GM12878 (cell line): Measurements from ENCODE around the gene SRA1.

Experiments used
- CTCF ChIP-seq, 3 experiments: IDR thresholded peaks in 2 of 3; conservative IDR thresholded peaks in 1 of 3; 2 replicates each; pipeline ENCODE4 v1.5.1; 2011; ENCODE audit warnings: low read depth in 3 of 3, low read length in 3 of 3, mild to moderate bottlenecking in 3 of 3, control low read depth in 2 of 3, moderate library complexity in 2 of 3, inconsistent platforms in 1 of 3, mixed read lengths in 1 of 3; ENCODE audit not compliant: control insufficient read depth in 2 of 3, insufficient read depth in 1 of 3; ENCODE audit errors: extremely low read depth in 1 of 3
- GABPA ChIP-seq: IDR thresholded peaks from 2 replicates; pipeline ENCODE4 v1.6.1; 2014; ENCODE audit warnings: antibody characterized with exemption, low read depth, mild to moderate bottlenecking, inconsistent platforms
- POLR2AphosphoS2 ChIP-seq: IDR thresholded peaks from 2 replicates; pipeline ENCODE4 v1.6.1; 2011; ENCODE audit warnings: low read depth, mild to moderate bottlenecking, low read length, improper control_type of control experiment, moderate library complexity
- RB1 ChIP-seq: fragments of 450-650 bp; formaldehyde crosslinking; IDR thresholded peaks from 2 replicates; pipeline ENCODE4 v1.6.1; 2017; ENCODE audit warnings: mild to moderate bottlenecking, borderline replicate concordance
- RELA ChIP-seq: fragments of 450-650 bp; IDR thresholded peaks from 2 replicates; pipeline ENCODE4 v1.8.0; 2014; ENCODE audit warnings: borderline replicate concordance; ENCODE audit not compliant: partially characterized antibody
- STAT3 ChIP-seq: IDR thresholded peaks from 2 replicates; pipeline ENCODE4 v1.6.1; 2011; ENCODE audit warnings: low read depth, low read length, improper control_type of control experiment
- ZNF24 ChIP-seq: fragments of 450-650 bp; IDR thresholded peaks from 2 replicates; pipeline ENCODE4 v1.6.1; 2017; ENCODE audit warnings: antibody characterized with exemption, mild to moderate bottlenecking
- ZZZ3 ChIP-seq: IDR thresholded peaks from 2 replicates; pipeline ENCODE4 v1.6.1; 2011; ENCODE audit warnings: low read depth; ENCODE audit not compliant: control insufficient read depth, insufficient read length
- TF ChIP-seq, protein P1 (sequence below): fragments of 450-650 bp; IDR thresholded peaks from 2 replicates; pipeline ENCODE4 v1.6.1; 2017; ENCODE audit warnings: antibody characterized with exemption, mild to moderate bottlenecking, moderate library complexity
- TF ChIP-seq, protein P2 (sequence below): IDR thresholded peaks from 2 replicates; pipeline ENCODE4 v1.6.1; 2012; ENCODE audit warnings: low read depth, low read length, improper control_type of control experiment
- TF ChIP-seq, protein P3 (sequence below): fragments of 450-650 bp; IDR thresholded peaks from 2 replicates; pipeline ENCODE4 v1.6.1; 2017; ENCODE audit warnings: mild to moderate bottlenecking
- TF ChIP-seq, protein P4 (sequence below): IDR thresholded peaks from 2 replicates; pipeline ENCODE4 v1.6.1; 2012; ENCODE audit warnings: low read length, inconsistent platforms
- TF ChIP-seq, protein P5 (sequence below): IDR thresholded peaks from 2 replicates; pipeline ENCODE4 v1.6.1; 2011; ENCODE audit warnings: borderline replicate concordance, low read depth, mild to moderate bottlenecking, moderate library complexity, mixed read lengths, low read length; ENCODE audit not compliant: insufficient read depth; ENCODE audit errors: extremely low read length

DNA sequence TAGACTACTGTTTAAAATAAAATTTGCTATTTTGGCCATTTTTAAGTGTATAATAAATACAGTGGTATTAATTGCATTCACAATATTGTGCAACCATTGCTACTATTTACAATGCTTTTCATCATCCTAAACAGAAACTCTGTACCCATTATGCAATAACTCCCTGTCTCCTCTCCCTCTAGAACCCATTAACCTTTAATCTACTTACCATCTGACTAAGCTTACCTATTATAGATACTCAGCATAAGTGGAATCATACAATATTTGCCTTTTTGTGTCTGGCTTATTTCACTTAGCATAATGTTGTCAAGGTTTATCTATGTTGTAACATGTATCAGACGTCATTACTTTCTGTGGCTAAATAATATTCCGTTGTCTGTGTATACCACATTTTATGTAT lies 49.8 kb upstream of the SRA1 start:
- TF ChIP-seq CTCF (IDR thresholded peaks at IDR 0.05 in 2 of 3, conservative IDR thresholded peaks at IDR 0.05 in 1 of 3; ENCODE audit: control insufficient read depth in 2 of 3, extremely low read depth in 1 of 3, insufficient read depth in 1 of 3, low read depth in 3 of 3, low read length in 3 of 3) (no peak), STAT3 (no peak), RB1 (no peak), POLR2AphosphoS2 (no peak), ZNF24 (no peak), ZZZ3 (no peak), GABPA (no peak), RELA (no peak)
- TF ChIP-seq, protein P1, sequence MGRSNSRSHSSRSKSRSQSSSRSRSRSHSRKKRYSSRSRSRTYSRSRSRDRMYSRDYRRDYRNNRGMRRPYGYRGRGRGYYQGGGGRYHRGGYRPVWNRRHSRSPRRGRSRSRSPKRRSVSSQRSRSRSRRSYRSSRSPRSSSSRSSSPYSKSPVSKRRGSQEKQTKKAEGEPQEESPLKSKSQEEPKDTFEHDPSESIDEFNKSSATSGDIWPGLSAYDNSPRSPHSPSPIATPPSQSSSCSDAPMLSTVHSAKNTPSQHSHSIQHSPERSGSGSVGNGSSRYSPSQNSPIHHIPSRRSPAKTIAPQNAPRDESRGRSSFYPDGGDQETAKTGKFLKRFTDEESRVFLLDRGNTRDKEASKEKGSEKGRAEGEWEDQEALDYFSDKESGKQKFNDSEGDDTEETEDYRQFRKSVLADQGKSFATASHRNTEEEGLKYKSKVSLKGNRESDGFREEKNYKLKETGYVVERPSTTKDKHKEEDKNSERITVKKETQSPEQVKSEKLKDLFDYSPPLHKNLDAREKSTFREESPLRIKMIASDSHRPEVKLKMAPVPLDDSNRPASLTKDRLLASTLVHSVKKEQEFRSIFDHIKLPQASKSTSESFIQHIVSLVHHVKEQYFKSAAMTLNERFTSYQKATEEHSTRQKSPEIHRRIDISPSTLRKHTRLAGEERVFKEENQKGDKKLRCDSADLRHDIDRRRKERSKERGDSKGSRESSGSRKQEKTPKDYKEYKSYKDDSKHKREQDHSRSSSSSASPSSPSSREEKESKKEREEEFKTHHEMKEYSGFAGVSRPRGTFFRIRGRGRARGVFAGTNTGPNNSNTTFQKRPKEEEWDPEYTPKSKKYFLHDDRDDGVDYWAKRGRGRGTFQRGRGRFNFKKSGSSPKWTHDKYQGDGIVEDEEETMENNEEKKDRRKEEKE: no peak
- TF ChIP-seq, protein P2, sequence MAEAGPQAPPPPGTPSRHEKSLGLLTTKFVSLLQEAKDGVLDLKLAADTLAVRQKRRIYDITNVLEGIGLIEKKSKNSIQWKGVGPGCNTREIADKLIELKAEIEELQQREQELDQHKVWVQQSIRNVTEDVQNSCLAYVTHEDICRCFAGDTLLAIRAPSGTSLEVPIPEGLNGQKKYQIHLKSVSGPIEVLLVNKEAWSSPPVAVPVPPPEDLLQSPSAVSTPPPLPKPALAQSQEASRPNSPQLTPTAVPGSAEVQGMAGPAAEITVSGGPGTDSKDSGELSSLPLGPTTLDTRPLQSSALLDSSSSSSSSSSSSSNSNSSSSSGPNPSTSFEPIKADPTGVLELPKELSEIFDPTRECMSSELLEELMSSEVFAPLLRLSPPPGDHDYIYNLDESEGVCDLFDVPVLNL: no peak
- TF ChIP-seq, protein P3, sequence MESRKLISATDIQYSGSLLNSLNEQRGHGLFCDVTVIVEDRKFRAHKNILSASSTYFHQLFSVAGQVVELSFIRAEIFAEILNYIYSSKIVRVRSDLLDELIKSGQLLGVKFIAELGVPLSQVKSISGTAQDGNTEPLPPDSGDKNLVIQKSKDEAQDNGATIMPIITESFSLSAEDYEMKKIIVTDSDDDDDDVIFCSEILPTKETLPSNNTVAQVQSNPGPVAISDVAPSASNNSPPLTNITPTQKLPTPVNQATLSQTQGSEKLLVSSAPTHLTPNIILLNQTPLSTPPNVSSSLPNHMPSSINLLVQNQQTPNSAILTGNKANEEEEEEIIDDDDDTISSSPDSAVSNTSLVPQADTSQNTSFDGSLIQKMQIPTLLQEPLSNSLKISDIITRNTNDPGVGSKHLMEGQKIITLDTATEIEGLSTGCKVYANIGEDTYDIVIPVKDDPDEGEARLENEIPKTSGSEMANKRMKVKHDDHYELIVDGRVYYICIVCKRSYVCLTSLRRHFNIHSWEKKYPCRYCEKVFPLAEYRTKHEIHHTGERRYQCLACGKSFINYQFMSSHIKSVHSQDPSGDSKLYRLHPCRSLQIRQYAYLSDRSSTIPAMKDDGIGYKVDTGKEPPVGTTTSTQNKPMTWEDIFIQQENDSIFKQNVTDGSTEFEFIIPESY: no peak
- TF ChIP-seq, protein P4, sequence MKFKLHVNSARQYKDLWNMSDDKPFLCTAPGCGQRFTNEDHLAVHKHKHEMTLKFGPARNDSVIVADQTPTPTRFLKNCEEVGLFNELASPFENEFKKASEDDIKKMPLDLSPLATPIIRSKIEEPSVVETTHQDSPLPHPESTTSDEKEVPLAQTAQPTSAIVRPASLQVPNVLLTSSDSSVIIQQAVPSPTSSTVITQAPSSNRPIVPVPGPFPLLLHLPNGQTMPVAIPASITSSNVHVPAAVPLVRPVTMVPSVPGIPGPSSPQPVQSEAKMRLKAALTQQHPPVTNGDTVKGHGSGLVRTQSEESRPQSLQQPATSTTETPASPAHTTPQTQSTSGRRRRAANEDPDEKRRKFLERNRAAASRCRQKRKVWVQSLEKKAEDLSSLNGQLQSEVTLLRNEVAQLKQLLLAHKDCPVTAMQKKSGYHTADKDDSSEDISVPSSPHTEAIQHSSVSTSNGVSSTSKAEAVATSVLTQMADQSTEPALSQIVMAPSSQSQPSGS: no peak
- TF ChIP-seq, protein P5, sequence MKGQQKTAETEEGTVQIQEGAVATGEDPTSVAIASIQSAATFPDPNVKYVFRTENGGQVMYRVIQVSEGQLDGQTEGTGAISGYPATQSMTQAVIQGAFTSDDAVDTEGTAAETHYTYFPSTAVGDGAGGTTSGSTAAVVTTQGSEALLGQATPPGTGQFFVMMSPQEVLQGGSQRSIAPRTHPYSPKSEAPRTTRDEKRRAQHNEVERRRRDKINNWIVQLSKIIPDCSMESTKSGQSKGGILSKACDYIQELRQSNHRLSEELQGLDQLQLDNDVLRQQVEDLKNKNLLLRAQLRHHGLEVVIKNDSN: no peak
